Amniotic epithelial cell (primary cell): ENCODE results near the gene SPP1.
"Not testable (repeated sequence)": the region's sequence is repeated elsewhere in the genome, so short reads cannot be mapped to it uniquely, and the experiment has no call there.

Experiments
- DNase-seq: peaks from one replicate; pipeline ENCODE4 v3.0.0-alpha.2; 2010; ENCODE audit warnings: low read depth

The SPP1 gene

GRCh38 chr4:87975466-87975865 lies at the start of gene SPP1:
Gene SPP1 (plus strand): TSS chr4:87975714. CDS start chr4:87976896, 1,182 bp downstream.
- peak; percentile 53 for DNase-seq

- no peak for DNase-seq
These were observed 48.9 kb upstream of the SPP1 start for GRCh38 chr4:87926554-87927098.

- DNase-seq = no peak
These were observed 44.9 kb upstream of the SPP1 start for GRCh38 chr4:87930629-87931028.

DNA sequence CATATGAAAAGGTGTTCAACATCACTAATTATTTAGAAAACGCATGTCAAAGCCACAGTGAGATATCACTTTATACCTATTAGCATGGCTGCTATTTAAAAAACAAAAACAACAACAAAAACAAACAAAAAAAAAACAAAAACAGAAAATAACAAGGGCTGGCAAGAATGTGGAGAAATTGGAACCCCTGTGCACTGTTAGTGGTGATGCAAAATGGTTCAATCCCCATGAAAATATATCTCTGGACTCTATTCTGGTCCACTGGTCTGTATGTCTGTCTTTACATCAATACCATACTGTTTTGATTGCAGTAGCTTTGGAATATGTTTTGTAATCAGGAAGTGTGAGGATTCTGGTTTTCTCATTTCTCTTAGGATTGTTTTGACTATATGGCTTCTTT lies 43.6 kb upstream of the SPP1 start:
- no peak for DNase-seq

GRCh38 chr4:87932718-87933141 lies 42.8 kb upstream of the SPP1 start:
- DNase-seq = peak; percentile 65

GRCh38 chr4:87933337-87933736 lies 42.2 kb upstream of the SPP1 start:
- no peak for DNase-seq

- no peak for DNase-seq
These were observed 41.3 kb upstream of the SPP1 start for GRCh38 chr4:87934157-87934704.

GRCh38 chr4:87934973-87935372 lies 40.5 kb upstream of the SPP1 start:
- no peak for DNase-seq

DNA sequence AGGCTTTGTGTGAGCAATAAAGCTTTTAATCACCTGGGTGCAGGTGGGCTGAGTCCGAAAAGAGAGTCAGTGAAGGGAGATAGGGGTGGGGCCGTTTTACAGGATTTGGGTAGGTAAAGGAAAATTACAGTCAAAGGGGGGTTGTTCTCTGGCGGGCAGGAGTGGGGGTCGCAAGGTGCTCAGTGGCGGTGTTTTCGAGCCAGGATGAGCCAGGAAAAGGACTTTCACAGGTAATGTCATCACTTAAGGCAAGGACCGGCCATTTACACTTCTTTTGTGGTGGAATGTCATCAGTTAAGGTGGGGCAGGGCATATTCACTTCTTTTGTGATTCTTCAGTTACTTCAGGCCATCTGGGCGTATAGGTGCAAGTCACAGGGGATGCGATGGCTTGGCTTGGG lies 39.6 kb upstream of the SPP1 start:
- not testable (repeated sequence) for DNase-seq

DNA sequence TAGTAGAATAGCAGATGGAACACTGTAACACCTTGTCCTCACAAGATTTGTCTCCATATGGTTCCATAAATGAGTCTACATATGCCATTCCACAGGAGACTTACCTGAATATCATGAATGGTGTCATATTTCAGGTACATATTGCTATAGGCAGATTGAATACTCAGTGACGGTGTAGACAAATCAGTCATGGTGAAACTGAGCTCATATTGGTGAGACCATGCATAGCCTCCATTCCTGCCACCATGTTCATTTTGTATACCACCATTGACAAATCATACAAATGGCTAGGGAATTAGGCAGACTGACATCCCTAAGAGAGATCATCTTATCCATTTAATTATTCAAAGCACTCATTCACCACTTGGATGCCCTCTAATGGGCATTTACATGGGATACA lies 38.0 kb upstream of the SPP1 start:
- DNase-seq = no peak

DNA sequence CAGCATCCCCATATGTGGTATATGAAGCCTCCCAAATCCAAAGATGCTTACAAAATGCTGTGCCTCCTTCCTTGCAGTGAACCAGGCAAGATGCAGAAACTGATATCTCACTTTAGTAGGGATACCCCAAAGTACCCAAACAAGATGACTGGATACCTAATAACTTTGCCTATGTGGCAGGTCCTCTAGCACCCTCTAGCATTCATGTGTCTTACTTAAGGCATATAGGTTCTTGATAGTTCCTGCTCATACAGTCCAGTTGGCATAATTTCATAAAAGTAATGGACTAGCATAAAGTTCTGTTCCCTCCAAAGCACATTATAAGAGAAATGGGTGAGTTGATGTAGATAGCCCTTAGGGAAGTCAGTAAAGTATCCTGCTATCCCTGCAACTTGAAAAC lies 36.8 kb upstream of the SPP1 start:
- DNase-seq = no peak

DNA sequence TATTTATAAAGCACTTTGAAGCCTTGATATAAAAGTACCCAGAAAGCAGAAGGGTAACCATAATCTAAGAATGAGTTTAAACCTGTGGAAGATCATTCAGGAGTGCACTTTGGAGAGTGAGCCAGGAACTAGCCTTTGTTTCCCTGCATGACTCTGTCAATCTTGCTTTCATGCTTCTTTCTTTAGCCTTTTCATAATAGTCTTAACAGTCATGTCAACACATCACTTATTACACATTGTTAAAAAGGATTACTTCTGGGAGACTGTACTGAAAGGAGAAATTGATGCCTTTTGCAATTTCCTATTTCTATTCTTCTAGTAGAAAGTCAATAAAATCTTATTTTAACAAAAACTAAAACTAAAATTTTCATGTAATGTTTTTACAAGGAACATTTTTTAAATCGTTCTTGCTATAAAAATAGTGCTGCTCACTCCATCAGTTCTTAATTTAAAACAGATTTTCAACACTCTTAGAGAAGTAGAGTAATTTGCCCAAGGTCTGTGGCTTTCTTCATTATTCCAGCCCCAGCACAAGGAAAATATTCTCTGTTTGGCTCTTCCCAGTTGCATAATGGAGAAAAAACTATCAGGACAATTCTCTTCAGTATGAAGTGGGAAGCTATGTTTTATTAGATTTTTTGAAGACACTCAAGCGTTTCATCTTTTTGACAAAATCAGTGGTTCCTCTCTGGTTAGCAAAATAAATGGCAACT lies 35.4 kb upstream of the SPP1 start:
- no peak for DNase-seq

DNA sequence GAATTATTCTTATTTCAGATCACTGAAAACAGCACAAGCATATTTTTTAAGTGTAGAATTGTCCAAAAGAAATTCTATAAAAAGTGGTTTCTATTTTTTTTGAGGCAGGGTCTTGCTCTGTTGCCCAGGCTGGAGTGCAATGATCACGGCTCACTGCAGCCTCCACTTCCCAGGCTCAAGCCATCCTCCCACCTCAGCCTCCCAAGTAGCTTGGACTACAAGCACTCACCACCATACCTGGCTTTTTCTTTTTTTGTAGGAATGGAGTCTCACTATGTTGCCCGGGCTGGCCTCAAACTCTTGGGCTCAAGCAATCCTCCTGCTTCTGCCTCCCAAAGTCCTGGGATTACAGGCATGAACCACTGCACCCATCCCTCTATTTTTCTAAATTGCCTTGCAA lies 34.7 kb upstream of the SPP1 start:
- DNase-seq = not testable (repeated sequence)

GRCh38 chr4:87941537-87942392 lies 33.7 kb upstream of the SPP1 start:
- no peak for DNase-seq

- DNase-seq = no peak
These were observed 31.8 kb upstream of the SPP1 start for GRCh38 chr4:87943660-87944149.

DNA sequence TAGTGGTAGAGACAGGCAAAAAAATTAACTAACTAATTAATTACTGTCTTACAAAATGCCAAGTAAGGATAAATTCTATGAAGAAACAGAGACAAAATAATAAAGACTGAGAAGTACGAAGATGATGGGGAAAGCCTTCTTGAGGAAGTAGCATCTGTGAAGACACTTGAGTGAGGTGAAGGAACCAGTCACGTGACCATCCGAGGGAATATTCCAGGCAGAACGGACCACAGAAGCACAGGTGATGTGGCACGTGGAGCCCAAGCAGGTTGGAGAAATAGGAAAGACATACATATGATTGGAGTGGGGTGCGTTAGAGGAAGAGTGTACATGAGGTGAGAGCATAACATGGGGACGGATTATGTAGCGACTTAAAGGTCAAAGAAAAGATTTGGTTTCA lies 30.5 kb upstream of the SPP1 start:
- no peak for DNase-seq

GRCh38 chr4:87946766-87947165 lies 28.7 kb upstream of the SPP1 start:
- DNase-seq = no peak

DNA sequence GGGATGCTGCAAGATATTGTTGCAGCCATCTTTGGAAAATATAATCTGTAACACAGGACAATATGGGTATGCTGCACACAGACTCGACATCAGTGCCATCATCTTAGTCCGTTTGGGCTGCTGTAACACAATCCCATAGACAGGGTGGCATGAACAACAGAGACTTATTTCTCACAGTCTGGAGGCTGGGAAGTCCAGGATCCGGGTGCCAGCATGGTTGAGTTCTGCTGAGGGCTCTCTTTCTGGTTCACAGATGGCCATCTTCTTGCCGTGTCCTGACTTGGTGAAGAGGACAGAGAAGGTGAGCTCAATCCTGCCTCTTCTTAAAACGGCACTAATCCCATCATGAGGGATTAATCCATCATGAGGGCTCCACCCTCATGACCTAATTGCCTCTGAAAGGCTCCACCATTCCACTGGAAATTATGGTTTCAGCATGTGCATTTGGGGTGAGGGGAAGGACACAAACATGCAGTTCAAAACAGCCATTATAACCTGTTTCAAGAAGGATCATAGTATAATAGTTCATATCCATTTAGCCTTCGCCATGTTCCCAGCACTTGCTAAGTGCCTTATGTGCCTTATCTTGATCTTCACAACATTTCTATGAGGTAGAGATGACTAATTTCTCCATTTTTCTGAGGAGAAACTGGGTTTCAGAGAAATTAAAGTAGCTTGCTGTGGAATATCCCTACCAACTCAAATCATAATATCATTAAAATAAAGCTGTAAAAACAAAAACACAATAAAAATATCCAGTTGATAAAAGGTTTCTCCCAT lies 27.9 kb upstream of the SPP1 start:
- no peak for DNase-seq

GRCh38 chr4:87949961-87950360 lies 25.6 kb upstream of the SPP1 start:
- DNase-seq = peak; percentile 79

DNA sequence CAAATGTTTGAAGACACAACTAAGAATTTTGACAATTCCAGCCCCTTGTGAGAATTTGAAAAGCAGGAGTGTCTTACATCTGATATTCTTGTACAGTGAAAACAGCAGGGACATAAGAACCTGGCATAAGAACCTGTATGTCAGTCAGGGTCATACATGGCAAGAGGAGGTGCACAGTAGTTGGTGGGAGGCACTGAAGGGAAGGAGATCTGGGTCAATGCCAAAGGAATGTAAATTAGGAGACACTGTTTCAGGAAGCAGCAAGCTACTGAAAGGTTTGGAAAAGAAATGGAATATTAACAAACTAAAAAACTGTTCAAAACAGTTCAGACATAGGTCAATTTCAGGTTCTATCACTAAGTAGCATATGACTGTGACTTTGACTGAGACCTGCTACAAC lies 25.0 kb upstream of the SPP1 start:
- no peak for DNase-seq

DNA sequence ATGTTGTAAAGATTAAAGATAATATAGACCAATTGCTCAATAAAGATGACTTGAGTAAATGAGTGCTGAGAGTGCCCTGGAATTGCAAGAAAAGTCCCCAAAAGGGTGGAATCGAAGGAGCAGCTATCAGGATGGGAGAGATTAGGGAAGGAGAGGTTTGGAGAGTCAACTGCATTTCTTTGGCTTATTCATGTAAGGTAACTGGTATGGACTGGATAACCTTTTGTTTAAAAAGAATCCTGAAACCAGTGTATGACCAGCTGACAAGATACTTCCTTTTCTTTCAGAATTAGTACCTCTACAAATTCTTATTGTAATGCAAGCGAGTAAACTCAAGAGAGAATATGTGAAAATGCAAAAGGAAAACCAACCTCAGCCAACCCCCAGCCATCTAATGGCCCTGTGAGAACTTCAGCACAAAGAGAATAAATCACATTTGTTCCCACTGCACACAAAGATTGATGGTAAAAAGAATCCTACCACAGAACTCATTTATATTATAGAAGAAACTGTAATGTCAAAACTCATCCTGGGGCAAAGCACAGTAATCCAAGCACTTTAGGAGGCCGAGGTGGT lies 24.5 kb upstream of the SPP1 start:
- DNase-seq = no peak
